Activated CD4-positive, alpha-beta T cell treated with anti-CD3 and anti-CD28 coated beads, Interleukin-10, Interleukin-2, amounts not matched to agents 100 ng/mL and 50 ng/mL, durations not matched to agents 16 hours and 8 hours (primary cell): Measurements from ENCODE around the gene LZTR1.

Experiments used
- DNase-seq: peaks from one replicate; pipeline ENCODE4 v3.0.0-alpha.2; 2020

LZTR1 gene

DNA sequence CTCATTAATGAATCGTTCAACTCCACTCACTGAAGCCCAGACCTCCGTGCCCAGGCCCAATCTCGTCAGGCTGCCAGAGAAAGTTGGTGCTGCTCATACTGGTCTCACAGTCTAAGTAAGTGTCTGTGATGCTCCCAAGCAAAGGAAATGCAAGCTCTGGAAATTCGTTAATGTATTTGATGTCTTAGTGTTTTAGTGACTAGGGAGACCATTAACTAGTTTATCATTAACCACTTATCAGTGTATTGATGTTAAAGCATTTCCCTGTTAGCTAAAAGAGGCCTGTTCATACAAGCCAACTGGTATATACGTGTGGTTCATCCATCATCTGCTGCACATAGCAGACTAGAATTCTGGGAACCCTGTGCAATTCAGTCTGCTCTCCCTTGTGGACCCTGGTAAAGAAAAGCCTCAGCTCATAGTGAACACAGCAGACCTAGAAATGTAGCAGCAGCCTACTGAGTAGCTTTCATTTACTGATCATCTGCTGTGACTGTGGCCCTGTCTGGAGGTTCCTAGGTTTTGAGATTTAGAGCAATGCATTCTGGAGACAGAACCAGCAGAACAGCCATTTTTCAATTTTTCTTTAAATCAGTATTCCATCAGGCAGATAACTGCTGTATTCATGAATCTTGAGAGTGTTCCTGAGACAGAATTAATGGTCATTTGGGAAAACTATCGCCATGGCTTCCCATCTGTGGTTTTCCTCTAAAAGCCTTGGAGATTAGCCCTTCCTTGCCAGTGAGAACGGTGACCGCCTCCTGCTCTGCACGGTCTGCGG is 30.8 kb upstream of the LZTR1 start:
- no peak for DNase-seq

DNA sequence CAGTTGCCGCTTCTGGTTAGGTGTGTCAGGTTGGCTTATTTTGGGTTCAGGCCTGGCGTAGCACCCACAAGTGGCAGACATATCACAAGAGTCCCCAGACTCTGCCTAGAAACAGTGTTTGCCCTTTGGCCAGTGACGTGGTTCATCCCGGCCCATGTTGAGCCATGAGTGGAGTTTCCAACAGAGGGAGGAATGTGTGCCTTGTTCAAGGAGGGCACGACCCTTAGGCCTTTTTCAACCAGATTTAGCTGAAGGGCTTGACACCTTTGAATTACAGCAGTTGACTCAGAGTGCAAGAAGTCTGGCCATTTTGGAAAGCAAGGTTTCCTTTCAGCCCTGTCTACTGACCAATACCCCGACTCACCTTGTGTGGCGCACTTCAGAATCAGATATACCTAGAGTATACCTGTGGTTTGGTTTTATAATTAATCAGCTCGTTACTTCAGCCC is 30.1 kb upstream of the LZTR1 start:
- DNase-seq, result no peak

DNA sequence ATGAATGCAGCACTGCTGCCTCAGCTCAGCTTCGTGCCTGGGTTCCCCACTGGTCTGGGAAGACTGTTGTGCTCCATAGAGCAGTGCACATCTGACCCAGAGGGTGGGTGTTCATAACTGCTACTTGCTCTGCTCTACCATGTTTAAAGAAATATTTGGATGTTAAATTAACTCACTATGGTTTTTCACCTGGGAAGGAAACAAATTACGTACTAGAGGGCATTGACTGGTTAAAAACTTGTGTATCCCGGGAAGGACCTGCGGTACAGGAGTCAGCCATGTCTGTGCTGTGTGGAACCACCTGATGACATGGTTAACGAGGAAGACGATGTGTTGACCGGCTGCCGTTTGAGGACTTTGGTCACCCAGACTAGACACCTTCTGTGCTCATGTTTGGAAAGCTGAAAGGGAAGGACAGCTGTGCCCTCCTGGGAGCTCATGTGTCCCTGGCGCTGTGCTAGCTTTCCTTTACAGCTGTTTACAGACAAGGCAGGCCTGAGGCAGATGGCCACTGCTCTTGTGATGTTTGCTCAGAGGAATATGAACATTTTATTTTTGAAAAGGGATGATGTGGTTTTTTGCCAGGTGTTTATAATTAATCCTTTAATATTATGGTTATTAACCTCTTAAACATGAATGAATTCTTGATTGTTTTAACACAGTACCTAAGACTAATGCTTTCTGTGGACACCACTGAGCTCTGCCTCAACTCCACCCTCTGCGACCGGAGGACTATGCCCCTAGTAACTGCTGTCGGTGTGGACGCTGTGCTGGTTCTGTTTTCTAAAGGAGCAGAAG is 29.4 kb upstream of the LZTR1 start:
- DNase-seq, result no peak

DNA sequence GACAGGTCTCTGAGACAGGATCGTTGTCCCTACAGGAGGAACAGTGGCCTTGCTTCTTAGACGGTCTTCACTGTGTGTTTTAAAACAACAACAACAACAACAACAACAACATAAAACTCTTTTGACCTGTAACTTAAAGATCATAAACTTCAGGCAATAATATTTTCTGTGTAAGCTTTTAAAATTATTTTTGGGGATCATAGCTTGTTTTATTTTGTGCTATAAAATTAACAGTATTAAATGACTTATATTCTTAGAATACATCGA is 28.8 kb upstream of the LZTR1 start:
- DNase-seq, result no peak

DNA sequence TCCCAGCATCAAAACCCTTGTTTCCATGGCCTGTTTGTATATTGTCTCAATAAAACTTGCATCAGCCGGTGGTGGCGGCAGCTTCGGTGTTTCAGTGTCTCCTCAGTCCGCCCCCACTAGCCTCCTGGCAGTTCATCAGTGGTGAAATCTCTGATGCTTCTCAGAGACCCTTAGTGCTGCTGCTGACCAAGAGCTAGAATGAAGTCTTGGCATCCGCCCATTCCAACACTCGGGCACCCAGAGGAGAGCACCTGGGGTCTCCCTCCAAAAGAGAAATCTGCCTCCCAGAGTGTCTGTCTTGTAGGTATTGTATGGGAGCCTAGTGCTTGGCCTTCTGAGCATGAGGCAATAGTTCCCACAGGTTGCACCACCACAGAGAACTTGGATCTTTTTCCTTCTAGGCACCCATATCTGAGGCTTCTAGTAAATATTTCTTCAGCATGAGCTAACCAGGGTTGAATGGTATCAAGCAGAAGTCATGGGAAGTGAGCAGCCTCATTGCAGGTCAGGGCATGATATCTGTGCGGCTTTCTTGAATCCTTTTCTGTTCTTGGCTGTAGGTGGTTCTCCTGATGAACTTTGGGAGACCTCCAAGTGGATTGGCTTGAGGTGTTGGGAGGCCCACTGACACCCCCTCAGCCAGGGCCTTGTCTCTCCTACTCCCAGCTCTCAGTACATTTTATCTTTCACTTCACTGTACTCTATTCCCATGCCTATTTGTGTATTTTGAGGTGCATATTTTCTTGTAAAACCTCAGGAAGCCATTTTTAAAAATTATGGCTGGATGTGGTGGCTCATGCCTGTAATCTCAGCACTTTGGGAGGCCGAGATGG is 28.2 kb upstream of the LZTR1 start:
- DNase-seq, result no peak

DNA sequence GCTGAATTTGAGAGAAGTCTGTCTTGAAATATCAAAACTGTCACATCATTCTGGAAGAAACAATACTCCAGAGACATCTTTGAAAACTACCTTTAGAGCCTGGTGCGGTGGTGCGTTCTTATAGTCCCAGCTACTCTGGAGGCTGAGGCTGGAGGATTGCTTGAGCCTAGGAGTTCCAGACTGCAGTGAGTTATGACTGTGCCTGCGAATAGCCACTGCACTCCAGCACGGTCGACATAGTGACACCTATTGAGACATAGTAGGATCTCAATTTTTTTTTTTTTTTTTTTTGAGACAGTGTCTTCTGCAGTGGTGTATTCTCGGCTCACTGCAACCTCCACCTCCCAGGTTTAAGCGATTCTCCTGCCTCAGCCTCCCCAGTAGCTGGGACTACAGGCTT is 26.5 kb upstream of the LZTR1 start:
- DNase-seq, result no peak

DNA sequence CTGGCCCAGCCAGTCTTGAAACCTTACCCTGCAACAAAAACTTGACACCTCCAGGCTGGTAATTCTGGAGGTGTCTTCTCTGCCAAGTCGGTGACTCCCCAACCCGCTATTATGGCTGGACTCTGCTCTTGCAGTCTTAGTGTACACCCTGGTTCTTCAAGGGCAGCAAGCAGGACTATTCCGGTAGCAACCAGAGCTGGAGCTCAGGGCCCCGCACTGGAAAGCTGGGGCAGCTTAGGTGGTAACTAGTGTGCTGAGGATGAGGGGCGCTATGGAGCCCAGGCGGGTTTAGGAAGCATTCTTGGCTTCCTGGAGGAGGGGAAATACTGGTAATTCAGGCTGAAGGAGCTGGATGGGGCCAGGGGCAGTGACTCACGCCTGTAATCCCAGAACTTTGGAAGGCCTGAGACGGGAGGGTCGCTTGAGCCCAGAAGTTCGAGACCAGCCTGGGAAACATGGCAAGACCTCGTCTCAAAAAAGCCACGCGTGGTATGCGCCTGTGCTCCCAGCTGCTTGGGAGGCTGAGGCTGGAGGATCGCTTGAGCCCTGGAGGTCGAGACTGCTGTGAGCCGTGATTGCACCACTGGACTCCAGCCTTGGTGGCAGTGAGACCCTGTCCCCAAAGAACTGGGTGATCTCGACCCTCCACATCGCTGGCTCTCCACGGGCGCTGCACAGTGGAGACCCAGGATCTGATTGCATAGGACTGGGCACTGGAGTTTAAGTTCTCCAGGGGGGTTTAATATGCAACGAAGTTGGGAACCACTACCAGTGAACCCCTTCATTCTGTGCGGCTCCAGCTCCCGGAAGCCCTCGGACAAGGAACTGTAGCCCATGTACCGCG is 25.6 kb upstream of the LZTR1 start:
- no peak for DNase-seq

DNA sequence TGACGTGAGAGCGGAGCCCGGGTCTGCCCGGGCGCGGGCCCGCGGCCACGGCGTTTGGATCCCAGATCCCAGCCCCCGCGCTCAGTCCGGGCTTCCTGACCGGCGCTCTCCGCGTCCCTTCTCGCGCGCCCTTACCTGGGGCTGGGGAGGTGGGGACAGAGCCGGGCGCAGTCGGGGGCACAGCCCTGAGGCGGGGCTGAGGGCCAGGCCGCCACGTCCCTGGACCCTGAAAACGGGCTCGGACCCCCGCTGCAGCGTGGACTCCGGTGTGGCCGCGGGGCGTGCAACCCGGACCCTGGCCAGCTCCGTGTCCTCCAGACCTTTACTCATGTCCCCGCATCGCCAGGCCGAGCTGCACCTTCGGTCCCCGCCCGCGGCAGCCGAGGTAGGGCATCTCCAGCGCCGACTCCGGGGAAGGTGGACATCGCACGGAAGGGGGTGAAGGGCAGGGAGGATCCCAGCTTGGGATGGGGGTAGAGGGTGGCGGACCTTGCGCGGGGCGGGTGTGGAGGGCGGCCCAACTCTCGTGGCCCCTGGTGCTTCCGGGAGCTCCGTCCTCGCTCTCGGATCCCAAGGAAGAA is 24.9 kb upstream of the LZTR1 start:
- DNase-seq, result no peak

DNA sequence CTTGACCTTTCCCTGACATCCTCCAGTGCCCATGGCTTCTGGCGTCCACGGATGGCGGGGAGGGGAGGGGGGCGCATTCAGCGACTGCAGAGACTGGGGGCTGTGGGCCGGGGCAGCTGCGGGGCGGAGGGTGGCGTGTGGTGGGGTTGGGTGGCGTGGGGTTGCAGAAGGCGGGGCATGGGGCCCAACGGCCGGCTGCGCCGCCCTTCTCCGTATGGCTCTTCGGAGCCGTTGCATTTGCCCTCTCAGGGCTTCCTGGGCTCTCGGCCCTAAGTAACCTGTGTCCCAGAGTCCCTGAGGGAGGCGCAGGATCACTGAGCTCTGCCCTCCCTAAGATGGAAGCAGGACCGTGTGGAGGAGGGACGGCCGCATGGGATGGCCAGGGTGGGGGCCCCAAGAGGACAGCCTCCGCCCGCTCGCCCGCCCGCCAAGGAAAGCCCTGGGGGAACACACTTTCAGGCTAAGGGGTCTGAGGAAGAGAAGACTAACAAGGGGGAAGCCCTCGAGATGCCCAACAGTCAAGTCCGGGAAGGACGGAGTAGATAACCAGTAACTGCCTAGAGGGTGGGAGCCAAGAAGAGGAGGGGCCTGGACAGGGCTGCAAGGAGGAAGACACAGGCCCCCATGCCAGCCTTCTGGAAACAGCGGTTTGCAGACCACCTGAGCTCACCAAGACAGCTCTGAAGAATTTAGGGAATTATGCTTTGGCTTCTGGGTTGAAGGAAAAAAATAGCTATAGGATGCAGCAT is 24.2 kb upstream of the LZTR1 start:
- DNase-seq, result peak; percentile 20

DNA sequence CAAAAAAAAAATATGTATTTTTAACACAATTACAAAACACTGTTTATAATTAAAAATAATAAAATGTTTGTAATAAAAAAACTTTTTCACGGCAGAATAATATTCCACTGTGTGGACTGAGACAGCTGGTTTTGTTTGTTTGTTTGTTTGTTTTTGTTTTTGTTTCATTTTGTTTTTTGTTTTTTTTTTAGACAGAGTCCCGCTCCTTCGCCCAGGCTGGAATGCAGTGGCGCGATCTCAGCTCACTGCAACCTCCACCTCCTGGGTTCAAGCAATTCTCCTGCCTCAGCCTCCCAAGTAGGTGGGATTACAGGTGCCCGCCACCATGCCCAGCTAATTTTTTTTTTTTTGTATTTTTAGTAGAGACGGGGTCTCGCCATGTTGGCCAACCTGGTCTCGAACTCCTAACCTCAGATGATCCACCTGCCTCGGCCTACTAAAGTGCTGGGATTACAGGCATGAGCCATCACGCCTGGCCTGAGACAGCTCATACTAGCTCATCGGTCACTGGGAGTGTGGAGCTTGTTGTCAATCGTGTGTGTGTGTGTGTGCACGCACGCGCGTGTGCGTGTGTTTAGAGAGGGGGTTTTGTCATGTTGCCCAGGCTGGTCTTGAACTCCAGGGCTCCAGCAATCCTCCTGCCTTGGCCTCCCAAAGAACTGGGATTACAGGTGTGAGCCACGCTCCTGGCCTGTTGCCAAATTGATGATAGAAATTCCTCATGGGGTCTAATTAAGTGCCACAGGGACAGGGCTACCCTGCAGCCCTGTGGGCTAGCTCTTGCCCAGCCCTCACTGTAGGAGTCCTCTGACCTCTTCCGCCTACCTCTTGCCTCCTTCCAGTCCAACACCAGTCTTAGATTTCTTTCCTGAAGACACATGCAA is 22.3 kb upstream of the LZTR1 start:
- no peak for DNase-seq

DNA sequence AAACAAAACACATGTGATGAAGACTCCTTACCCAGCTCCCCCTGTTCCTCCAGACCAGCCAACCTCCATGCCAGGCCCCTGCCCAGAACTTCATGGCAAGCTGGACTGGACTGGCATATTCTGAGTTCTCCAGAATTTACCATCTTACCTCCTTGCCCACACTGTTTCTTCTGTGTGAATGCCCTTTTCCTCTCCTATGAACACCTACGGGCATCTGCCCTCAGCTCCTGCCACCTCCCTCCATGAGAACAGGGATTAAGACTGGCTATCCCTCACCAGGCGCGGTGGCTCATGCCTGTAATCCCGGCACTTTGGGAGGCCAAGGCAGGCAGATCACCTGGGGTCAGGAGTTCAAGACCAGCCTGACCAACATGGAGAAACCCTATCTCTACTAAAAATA is 21.5 kb upstream of the LZTR1 start:
- no peak for DNase-seq

DNA sequence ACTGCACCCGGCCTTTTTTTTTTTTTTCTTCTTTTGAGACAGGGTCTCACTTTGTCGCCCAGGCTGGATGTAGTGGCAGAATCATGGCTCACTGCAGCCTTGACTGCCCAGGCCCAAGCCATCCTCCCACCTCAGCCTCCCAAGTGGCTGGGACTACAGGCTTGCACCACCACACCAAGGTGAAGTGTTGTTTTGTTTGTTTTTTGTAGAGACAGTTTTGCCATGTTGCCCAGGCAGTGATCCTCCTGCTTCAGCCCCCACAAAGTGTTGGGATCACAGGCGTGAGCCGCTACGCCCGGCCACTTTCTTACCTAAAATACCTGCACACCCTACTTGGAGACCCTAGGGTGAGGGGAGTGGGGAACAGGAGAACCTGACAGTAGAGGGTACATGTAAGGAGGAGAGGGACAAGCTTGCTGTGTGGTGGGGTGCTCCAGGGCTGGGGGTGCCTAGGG is 19.6 kb upstream of the LZTR1 start:
- no peak for DNase-seq

DNA sequence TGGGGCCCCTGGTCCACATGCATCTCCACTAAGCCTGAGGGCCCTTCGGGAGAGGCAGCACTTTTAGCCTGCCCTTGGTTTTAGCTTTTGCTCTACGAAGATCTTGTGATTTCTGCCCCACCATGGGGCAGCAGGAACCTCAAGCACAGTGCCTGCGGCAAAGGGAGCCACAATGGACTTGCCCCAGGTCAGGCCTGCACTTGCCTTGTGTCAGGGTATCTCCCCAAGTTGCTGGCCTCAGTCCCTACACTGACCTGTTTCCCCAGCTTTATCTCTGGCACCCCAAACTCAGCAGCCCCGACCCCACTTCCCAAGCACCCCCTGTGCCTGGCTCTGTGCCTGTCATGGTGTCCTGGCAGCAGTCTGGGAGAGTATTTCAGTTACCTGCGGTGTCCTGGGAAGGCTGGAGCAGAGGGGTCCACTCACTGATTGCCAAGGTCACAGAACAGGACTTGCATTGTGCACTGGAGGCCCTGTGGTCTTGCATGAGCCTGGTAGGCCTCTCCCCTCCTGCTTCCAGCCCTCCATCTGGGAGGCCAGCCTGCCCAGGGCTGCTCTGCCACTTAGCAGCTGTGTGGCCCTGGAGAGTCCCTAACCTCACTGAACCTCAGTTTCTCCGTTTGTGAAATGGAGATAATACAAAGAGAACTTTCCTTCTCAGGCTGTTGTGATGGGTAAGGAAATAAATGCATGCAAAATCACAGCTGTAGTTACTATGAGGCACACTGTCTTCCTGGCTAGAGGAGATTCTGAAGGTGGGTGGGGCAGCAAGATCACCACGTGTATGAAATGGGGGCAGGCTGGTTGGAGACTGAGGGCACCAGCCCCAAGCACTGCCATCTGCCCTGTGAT is 18.7 kb upstream of the LZTR1 start:
- DNase-seq, result no peak

DNA sequence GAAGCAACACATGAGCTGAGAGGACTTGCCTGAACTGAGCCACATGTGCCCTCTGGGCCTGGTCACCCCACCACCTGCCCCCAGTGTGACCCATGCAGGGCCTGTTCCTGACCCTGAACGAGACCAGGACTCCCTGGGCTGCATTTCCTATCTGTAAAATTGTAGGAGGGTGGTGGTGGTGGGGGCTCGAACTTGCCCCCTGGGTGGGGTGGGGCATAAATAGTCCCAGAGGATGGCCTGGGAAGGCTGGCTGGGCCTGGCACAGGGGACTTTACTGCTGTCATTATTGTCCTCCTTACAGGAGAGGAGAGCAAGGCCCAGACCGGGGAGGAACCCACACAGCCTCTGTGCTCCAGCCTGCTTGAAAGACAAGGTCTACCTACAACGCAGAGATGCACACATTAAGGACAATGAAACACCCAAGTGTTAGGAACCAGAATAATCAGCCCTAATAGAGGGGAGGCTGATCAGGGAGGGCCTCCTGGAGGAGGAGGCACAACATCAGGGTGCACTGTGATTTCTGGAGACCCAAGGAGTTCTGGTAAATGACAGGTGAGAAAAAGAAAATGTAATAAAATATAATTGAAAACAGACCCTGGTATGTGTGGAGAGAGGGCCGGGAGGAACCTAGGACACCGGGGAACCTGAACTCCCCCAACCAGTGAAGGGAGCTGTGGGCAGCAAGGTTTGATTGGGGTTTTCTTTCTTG is 17.9 kb upstream of the LZTR1 start:
- no peak for DNase-seq

DNA sequence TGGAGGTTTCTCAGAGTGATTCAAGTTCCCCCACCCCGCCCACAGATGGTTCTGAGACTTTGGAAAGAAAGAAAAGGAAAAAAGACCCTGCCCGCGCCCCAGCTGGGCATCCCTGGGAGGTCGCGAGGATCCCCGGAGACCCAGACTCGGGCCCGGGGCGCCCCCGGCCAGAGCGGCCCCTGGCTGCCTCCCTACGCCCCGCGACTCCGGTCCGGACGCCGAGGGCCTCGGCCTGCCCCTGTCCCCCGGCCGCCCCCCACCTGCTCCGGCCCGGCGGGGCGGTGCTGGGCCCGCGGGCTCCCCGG is 17.3 kb upstream of the LZTR1 start:
- DNase-seq, result no peak

DNA sequence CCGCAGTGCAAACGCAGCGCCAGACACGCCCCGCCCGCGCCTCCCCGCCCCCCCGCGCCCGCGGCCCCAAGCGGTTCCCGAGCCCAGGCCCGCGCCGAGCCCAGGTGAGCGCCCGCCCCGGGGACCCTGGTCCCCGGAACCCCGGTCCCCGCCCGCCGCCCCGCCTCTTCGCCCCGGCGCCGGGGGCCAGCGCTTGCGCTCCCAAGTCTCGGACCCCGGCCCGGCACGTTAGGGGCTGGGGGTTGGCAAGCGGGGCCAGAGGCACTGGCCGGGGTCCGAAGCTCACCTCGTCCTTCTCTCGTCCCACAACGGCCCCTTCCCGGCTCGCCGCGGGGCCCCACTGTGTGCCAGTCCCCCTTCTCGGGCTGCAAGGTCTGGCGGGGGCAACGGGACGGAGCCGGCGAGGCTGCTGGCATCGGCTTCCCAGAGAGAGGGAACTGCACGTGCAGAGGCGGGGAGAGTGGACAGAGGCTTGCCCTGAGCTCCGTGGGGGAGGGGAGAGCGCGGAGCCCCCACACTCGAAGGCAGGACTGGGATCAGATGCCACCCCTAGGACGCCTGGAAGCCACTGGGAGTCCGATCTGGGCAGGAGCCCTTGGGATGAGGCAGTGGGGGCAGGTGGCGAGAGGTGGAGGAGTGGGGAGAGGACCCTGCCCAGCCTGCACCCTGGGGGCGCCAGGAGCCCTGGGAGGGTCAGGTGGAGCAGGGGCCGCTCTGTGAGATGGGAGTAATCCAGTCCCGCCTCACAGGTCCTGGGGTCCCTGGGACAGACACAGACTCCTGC is 16.8 kb upstream of the LZTR1 start:
- DNase-seq, result no peak

DNA sequence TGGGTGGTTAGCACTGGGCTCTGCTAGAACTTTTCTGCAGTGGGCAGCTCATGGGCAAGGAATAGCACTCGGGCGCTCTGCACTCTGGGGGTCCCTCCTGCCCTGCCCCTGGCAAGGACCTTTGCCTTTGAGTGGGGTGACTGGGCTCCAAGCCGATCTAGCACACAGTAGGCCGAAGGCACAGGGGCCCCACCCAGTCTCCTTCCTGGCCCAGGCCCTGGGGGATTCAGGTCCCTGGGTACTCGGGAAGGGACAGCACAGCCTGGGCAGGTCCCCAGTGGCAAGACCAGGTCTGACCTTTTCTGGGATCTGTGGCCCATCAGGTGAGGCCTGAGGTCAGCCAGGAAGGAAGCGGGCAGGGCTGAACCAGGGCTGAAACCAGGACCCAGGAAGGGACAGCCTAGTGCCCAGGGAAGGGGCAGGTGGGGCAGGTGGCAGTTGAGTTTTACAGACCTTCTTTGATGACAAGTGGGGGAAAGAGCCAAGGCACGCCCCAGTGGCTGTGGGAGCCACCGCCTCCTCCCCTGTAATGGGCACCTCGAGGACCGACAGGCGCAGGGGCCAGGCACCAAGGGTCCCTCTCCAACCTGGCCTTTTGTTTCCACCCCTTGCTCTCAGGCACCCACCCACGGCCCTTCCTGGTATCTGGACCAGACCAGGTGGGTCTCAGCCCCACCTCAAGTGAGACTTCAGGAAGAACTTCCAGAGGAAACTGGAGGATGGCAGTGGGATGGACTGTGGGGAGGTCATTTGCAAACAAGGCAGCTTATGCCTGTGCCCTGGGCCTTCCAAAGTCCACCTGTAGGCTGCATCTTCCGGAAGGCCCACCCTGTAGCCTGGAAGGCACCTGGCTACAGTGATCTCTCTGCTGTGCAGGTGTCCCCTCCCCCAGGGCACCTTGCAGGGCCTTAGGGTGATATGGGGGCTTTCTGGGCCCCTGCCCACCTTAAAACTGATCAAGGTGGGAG is 15.9 kb upstream of the LZTR1 start:
- DNase-seq, result no peak
